ENCODE data around the gene CFAP61.
"Not testable (repeated sequence)": the region's sequence is repeated elsewhere in the genome, so short reads cannot be mapped to it uniquely, and the experiment has no call there.

DNA sequence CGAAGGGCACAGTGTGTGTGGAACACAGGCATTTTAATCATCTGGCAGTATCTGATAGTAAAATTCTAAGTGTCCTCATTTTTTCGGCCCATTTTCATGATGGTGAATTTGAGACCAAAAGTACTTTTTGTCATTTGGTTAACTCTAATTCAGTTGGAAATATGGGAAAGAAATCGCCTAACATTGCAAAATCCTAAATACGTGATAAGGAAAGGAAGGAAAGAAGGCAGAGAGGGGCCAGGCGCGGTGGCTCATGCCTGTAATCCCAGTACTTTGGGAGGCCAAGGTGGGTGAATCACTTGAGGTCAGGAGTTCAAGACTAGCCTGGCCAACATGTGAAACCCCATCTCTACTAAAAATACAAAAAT, 48.4 kb upstream of the CFAP61 start:
- TF ChIP-seq ZNF280D (tag by site-specific recombination; IDR thresholded peaks at IDR 0.05); PRDM2 (tag by site-specific recombination; IDR thresholded peaks at IDR 0.05; ENCODE audit: borderline replicate concordance): not testable (repeated sequence)
- TF ChIP-seq, protein P1, sequence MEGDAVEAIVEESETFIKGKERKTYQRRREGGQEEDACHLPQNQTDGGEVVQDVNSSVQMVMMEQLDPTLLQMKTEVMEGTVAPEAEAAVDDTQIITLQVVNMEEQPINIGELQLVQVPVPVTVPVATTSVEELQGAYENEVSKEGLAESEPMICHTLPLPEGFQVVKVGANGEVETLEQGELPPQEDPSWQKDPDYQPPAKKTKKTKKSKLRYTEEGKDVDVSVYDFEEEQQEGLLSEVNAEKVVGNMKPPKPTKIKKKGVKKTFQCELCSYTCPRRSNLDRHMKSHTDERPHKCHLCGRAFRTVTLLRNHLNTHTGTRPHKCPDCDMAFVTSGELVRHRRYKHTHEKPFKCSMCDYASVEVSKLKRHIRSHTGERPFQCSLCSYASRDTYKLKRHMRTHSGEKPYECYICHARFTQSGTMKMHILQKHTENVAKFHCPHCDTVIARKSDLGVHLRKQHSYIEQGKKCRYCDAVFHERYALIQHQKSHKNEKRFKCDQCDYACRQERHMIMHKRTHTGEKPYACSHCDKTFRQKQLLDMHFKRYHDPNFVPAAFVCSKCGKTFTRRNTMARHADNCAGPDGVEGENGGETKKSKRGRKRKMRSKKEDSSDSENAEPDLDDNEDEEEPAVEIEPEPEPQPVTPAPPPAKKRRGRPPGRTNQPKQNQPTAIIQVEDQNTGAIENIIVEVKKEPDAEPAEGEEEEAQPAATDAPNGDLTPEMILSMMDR (tag by site-specific recombination; IDR thresholded peaks at IDR 0.05) = not testable (repeated sequence)
